Measurements from ENCODE around the gene NACAD. TPM values are rescaled to one million over a fixed set of nuclear protein-coding genes. Genes with fewer than 3 reads are reported as not detected.

Gene NACAD
- total RNA-seq, 1 experiment from 2014 or later = not detected

GRCh38 chr7:45085619-45086200, 3.1 kb downstream of the NACAD start:
- DNase-seq = no peak
- H3K9me3 ChIP-seq = no peaks in the 10 kb centered on the region
- no peaks in the 10 kb centered on the region for H3K27me3 ChIP-seq
- no peaks in the 10 kb centered on the region for H3K36me3 ChIP-seq
- no peak overlapping the region for H3K4me3 ChIP-seq

- no peaks in the 10 kb centered on the region for H3K36me3 ChIP-seq
- H3K9me3 ChIP-seq = no peaks in the 10 kb centered on the region
- no peak for DNase-seq
- no peaks in the 10 kb centered on the region for H3K27me3 ChIP-seq
- H3K4me3 ChIP-seq = no peak overlapping the region
Measured at GRCh38 chr7:45084901-45085618, 3.7 kb downstream of the NACAD start.

GRCh38 chr7:45084336-45084735, 4.4 kb downstream of the NACAD start:
- Histone ChIP-seq H3K4me3 (no peak overlapping the region), H3K9me3 (no peaks in the 10 kb centered on the region), H3K36me3 (no peaks in the 10 kb centered on the region), H3K27me3 (no peaks in the 10 kb centered on the region)
- no peak for DNase-seq

GRCh38 chr7:45082831-45083331, 5.9 kb downstream of the NACAD start:
- no peak overlapping the region for H3K4me3 ChIP-seq
- H3K36me3 ChIP-seq = no peaks in the 10 kb centered on the region
- H3K27me3 ChIP-seq = no peaks in the 10 kb centered on the region
- DNase-seq = no peak
- no peaks in the 10 kb centered on the region for H3K9me3 ChIP-seq

GRCh38 chr7:45082031-45082830, 6.5 kb downstream of the NACAD start:
- no peaks in the 10 kb centered on the region for H3K9me3 ChIP-seq
- no peak for DNase-seq
- H3K27me3 ChIP-seq = no peaks in the 10 kb centered on the region
- no peak overlapping the region for H3K4me3 ChIP-seq
- H3K36me3 ChIP-seq = no peaks in the 10 kb centered on the region

- no peaks in the 10 kb centered on the region for H3K27me3 ChIP-seq
- H3K9me3 ChIP-seq = no peaks in the 10 kb centered on the region
- H3K4me3 ChIP-seq = no peak overlapping the region
- DNase-seq = no peak
- no peaks in the 10 kb centered on the region for H3K36me3 ChIP-seq
Measured at GRCh38 chr7:45081670-45081974, 7.1 kb downstream of the NACAD start.

GRCh38 chr7:45080958-45081669, 7.7 kb downstream of the NACAD start:
- Histone ChIP-seq H3K27me3 (no peaks in the 10 kb centered on the region), H3K36me3 (no peaks in the 10 kb centered on the region), H3K9me3 (no peaks in the 10 kb centered on the region), H3K4me3 (no peak overlapping the region)
- no peak for DNase-seq

- Histone ChIP-seq H3K36me3 (no peaks in the 10 kb centered on the region), H3K4me3 (no peak overlapping the region), H3K27me3 (no peaks in the 10 kb centered on the region), H3K9me3 (no peaks in the 10 kb centered on the region)
- DNase-seq = no peak
Measured at GRCh38 chr7:45080265-45080957, 8.4 kb downstream of the NACAD start.

- no peak overlapping the region for H3K4me3 ChIP-seq
- H3K9me3 ChIP-seq = no peaks in the 10 kb centered on the region
- DNase-seq = no peak
- H3K27me3 ChIP-seq = no peaks in the 10 kb centered on the region
- H3K36me3 ChIP-seq = no peaks in the 10 kb centered on the region; the same call in 1 of the 2 replicates
Measured at GRCh38 chr7:45078125-45078681, 10.6 kb downstream of the NACAD start.

- H3K27me3 ChIP-seq = no peaks in the 10 kb centered on the region
- H3K4me3 ChIP-seq = no peak overlapping the region
- no peaks in the 10 kb centered on the region for H3K9me3 ChIP-seq
- DNase-seq = no peak
- no peaks in the 10 kb centered on the region; the same call in 1 of the 2 replicates for H3K36me3 ChIP-seq
Measured at GRCh38 chr7:45077579-45077978, 11.2 kb downstream of the NACAD start.

- no peak for DNase-seq
- Histone ChIP-seq H3K36me3 (no peaks in the 10 kb centered on the region; the same call in 1 of the 2 replicates), H3K27me3 (no peaks in the 10 kb centered on the region), H3K9me3 (no peaks in the 10 kb centered on the region), H3K4me3 (no peak overlapping the region)
Measured at GRCh38 chr7:45076946-45077345, 11.8 kb downstream of the NACAD start.

- DNase-seq = no peak
- Histone ChIP-seq H3K27me3 (no peaks in the 10 kb centered on the region), H3K4me3 (no peak overlapping the region), H3K9me3 (no peaks in the 10 kb centered on the region), H3K36me3 (no peaks in the 10 kb centered on the region; the same call in 1 of the 2 replicates)
Measured at GRCh38 chr7:45075871-45076796, 12.6 kb downstream of the NACAD start.

- no peaks in the 10 kb centered on the region for H3K27me3 ChIP-seq
- H3K36me3 ChIP-seq = no peaks in the 10 kb centered on the region; the same call in 1 of the 2 replicates
- no peak for DNase-seq
- no peaks in the 10 kb centered on the region for H3K9me3 ChIP-seq
- H3K4me3 ChIP-seq = no peak overlapping the region
Measured at GRCh38 chr7:45075355-45075644, 13.5 kb downstream of the NACAD start.

GRCh38 chr7:45074528-45075354, 14.0 kb downstream of the NACAD start:
- DNase-seq = no peak

More at GRCh38 chr7:45074528-45075354, 14.0 kb downstream of the NACAD start:
- H3K4me3 ChIP-seq = no peak overlapping the region
- no peaks in the 10 kb centered on the region for H3K9me3 ChIP-seq
- H3K27me3 ChIP-seq = no peaks in the 10 kb centered on the region
- peaks cover 2% of the 10 kb centered on the region; the same call in 1 of the 2 replicates for H3K36me3 ChIP-seq

Data from MG63 (cell line).